SU-DHL-6 (cell line): Measurements from ENCODE around the gene STARD3.

Source experiments
- CTCF ChIP-seq: fragments of 200-600 bp; sonication (generic); IDR thresholded peaks from one replicate; pipeline ENCODE4 v1.5.1; 2017; ENCODE audit warnings: antibody characterized with exemption, mild to moderate bottlenecking, low read length, moderate library complexity; ENCODE audit not compliant: insufficient read depth, poor library complexity, severe bottlenecking
- EZH2phosphoT487 ChIP-seq: fragments of 200-600 bp; sonication (generic), shearing (Covaris generic); conservative IDR thresholded peaks from 2 replicates; pipeline ENCODE4 v1.6.1; 2018; ENCODE audit warnings: mild to moderate bottlenecking, antibody characterized with exemption, low read length, moderate library complexity, mixed read lengths

DNA sequence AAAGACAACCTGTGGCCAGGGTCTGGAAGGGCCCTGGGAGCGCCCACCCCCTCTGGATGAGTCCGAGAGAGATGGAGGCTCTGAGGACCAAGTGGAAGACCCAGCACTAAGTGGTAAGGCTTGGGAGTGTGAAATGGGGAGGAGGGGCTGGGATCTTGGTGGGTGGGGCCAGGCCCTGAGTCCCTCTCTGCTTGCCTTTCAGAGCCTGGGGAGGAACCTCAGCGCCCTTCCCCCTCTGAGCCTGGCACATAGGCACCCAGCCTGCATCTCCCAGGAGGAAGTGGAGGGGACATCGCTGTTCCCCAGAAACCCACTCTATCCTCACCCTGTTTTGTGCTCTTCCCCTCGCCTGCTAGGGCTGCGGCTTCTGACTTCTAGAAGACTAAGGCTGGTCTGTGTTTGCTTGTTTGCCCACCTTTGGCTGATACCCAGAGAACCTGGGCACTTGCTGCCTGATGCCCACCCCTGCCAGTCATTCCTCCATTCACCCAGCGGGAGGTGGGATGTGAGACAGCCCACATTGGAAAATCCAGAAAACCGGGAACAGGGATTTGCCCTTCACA is 1.2 kb upstream of the STARD3 start:
- TF ChIP-seq CTCF (no peak), EZH2phosphoT487 (no peak)
